Right hindlimb (tissue), 1 donor: Measurements from ENCODE around the gene NBR1.
"Not testable (repeated sequence)": the region's sequence is repeated elsewhere in the genome, so short reads cannot be mapped to it uniquely, and the experiment has no call there.

Experiments
- DNase-seq: peaks from one replicate; pipeline ENCODE4 v3.0.0-alpha.2; 2018

NBR1 gene

DNA sequence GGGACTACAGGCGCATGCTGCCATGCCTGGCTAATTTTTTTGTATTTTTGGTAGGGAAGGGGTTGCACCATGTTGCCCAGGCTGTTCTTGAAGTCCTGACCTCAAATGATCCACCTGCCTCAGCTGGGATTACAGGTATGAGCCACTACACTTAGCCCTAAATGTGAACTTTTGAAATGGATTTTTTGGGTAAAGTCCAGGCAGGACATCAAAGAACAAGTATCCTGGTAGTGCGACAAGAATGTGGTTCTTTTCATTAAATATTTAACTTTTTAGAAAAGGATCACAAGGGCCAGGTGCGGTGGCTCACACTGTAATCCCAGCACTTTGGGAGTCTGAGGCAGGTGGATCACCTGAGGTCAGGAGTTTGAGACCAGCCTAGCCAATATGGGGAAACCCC, 15.3 kb upstream of the NBR1 start:
- DNase-seq, result no peak

DNA sequence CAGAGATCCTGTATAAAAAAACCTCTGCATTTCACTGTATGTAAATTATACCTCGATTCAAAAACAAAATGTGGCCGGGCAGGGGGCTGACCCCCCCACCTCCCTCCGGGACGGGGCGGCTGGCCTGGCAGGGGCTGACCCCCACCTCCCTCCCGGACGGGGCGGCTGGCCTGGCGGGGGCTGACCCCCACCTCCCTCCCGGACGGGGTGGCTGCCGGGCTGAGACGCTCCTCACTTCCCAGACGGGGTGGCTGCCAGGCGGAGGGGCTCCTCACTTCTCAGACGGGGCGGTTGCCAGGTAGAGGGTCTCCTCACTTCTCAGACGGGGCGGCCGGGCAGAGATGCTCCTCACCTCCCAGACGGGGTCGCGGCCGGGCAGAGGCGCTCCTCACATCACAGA, 11.8 kb upstream of the NBR1 start:
- not testable (repeated sequence) for DNase-seq

DNA sequence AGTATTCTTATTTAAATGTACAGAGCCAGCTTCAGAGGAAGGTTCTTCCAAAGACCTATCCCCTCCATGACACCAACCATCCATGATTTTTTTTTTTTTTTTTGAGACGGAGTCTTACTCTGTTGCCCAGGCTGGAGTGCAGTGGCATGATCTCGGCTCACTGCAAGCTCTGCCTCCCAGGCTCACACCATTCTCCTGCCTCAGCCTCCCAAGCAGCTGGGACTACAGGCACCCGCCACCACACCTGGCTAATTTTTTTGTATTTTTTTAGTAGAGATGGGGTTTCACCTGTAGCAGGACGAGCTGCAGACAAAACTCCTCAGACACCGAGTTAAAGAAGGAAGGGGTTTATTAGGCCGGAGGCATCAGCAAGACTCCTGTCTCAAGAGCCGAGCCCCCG, 11.1 kb upstream of the NBR1 start:
- DNase-seq, result not testable (repeated sequence)

DNA sequence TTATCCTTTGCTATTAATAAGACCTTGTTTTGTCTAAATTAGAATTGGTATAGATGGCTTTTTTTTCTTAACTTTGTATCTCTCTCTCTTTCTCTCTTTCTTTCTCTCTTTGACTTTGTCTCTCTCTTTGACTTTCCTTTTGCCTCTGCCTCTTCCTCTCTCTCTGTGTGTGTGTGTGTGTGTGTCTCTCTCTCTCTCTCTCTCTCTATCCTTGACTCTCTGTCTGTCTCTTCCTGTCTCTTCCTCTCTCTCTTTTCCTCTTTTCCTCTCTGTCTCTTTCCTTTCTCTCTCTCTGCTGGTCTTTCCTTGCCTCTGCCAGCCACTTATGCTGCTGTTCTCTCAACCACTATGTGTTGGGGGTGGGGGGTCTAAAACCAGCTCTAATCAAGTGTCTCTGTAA, 5.0 kb upstream of the NBR1 start:
- not testable (repeated sequence) for DNase-seq

DNA sequence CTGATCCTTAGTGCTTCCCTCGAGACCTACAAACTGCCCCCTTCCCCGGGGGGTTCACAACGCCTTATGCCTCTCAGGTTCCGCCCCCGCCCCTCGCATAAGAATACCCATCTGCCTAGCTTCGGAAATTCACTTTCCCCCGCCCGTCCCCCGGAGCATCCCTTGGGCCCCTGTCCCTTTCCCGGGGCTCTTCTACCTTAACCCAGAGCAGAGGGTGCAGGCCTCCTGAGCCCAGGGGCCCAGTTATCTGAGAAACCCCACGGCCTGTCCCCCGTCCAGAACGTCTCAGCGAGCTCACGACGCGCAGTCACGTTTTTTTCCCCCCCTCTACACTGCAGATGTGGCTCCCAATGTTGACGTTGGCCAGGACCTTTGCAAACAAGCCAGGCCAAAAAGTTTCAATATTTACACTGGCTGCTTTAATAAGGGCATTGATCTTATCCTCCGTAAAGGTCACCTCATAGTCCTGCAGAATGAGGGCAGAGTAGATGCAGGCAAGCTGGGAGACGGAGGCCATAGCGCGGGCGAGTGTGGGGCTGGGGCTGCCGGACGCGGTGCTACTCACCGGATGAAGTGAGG, 1.4 kb upstream of the NBR1 start:
- DNase-seq, result no peak

DNA sequence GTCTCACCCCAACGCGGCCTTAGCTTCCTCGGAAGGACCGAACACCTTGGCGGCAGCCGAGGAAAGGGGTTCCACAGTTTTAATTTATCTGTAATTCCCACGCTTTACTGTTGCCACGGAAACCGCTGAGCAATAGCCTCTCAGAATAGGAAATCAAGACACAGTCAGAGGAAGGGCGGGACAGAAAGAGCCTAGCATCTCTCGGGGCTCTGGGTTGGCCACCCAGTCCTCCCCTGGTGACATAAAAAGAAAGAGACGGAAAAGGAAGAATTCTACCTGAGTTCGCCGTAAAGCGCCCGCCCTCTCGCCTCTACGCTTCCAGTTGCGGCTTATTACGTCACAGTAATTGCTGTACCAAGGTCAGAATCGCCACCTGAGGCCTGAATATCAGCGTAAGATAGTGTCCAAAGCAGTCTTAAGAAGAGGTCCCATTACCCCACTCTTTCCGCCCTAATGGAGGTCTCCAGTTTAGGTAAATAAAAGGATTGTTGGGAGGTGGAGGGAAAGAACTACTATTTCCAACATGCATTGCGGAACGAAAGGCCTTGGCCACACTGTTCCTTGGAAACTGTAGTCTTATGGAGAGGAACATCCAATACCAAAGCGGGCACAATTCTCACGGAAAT, 761 bp upstream of the NBR1 start:
- peak; percentile 92 for DNase-seq

DNA sequence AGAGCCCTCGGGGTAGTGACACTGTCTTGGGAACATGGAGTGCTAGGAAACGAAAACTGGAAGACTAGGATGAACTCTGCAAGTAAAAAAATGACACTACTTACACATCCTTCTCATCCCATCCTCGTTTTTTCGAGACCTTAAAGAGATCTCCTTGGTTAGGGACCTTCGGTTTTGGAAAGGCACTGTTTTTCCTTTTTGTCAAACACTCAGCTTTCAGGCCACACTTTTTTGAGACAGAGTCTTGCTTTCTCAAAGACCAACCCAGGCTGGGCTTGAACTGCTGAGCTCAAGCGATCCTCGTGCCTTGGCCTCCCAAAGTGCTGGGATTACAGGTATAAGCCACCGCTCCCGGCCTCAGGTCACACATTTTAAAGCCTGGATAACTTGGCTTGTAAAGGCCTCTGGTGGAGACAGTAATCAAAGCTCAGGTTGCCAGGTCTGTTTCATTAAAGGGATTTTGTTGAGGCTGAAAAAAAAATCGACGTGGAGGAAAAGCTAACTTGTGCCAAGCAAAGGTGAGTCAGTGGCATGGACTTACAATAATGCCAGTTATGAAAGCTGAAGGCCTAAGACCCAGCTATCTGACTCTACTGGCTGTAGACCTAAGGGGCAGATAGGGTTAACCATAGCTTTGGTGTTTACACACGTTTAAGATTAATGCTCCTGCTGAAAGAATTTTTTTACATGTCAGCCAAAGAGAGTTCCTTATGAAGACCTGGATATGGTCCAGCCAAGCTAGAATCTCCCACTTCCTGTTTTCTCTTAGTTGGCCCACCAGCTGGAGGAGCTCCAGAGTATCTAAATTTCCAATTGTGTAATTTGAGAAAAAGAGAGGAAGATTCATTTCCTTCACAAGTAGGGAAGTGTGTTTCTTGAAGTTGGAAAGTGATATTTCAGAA, 823 bp downstream of the NBR1 start:
- peak; percentile 48 for DNase-seq

DNA sequence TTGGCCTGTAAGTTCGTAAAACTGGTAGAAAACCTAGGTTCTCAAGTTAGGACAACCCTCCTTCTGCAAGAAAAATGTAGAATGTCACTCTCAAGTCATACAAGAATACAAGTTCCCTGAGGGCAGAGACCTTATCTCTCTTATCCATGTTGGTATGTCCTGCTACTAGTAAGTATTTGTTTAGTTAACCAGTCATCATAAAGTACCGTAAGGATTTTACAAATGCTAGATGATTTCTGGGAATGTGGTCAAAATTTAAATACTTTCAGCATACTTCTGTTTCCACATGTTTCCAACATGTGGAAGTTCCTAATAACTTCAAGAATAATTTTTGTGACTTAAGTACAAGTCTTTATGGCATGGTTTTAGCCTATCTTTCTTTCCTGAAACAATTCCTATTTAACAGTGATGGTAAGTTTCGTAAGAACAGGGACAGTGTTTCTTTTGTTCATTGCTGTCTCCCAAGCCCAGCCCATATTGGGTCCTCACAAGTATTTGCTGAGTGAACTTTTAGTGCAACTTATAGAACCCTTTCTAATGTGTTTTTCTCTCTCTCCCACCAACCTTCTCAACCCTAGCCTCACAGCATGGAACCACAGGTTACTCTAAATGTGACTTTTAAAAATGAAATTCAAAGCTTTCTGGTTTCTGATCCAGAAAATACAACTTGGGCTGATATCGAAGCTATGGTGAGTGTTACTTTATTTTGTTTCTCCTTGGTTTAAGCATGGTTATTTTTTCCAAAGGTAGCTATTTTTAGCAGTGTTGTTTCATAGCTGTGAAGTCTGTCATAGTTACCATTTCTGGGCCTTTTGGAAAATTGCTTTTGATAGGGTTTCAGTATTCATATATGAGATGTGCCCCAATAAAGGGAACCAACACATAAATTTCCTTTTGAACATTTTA, 4.5 kb downstream of the NBR1 start:
- no peak for DNase-seq

DNA sequence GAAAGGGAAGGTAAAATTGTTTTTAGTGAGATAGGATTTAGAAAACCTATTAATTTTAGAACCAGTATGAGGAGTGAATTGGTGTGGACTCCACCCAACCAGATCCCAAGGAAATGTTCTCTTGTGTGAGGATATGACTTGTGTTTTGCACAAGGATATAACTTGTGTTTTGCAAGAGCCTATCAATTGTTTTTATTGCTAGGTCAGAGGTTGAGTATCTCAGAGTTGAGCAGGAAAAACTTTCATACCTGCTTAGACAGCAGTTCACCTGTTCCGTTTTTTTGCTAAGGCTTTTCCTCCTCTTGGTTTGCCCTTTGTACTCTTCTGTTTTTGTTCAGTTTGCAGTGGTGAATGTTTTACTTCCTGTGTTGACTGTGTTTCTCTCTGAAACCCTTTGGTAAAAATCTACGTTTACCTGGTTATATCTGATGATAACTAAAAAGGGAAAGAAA, 5.1 kb downstream of the NBR1 start:
- DNase-seq, result no peak

DNA sequence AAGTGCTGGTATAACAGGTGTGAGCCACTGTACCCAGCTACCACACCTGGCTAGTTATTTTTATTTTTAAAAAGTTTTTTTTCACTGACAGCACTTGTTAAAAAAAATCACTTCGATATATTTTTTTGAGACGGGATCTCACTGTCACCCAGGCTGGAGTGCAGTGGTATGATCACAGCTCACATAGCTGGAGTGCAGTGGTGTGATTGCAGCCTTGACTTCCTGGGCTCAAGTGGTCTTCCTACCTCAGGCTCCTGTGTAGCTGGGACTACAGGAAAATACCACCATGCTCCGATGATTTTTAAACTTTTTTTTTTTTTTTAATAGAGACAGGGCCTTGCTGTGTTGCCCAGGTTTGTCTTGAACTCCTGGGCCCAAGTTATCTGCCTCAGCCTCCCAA, 12.9 kb downstream of the NBR1 start:
- no peak for DNase-seq

DNA sequence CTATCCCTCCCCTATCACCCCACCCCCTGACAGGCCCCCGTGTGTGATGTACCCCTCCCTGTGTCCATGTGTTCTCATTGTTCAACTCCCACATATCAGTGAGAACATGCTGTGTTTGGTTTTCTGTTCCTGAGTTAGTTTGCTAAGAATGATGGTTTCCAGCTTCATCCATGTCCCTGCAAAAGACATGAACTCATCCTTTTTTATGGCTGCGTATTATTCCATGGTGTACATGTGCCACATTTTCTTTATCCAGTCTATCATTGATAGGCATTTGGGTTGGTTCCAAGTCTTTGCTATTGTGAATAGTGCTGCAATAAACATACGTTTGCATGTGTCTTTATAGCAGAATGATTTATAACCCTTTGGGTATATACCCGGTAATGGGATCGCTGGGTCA, 15.6 kb downstream of the NBR1 start:
- DNase-seq, result not testable (repeated sequence)

DNA sequence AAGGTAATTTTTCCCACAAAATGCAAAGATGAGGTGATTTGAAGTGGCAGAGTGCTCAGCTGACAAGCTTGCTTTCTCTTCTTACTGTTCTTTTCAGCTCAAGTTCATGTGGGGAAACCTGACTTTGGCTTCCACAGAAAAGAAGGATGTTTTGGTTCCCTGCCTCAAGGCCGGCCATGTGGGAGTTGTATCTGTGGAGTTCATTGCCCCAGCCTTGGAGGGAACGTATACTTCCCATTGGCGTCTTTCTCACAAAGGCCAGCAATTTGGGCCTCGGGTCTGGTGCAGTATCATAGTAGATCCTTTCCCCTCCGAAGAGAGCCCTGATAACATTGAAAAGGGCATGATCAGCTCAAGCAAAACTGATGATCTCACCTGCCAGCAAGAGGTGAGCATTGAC, 22.2 kb downstream of the NBR1 start:
- no peak for DNase-seq

DNA sequence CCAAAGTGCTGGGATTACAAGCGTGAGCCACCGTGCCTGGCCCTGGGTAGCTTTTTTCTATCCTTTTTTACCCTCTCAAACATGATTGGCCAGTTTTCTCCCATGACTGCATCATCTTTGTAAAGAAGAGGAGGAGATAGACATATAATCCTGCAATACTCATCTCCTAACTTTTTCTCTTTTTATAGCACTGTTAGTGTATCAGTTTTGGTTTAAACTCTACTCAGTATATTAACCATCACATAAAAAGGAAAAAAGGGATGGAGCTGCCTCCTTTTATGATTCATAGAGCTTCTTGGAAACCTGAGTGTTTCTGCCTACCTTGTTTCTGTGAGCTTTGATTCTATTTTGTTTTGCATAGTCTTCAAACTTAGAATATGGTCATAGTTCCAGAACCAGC, 28.6 kb downstream of the NBR1 start:
- DNase-seq, result no peak

DNA sequence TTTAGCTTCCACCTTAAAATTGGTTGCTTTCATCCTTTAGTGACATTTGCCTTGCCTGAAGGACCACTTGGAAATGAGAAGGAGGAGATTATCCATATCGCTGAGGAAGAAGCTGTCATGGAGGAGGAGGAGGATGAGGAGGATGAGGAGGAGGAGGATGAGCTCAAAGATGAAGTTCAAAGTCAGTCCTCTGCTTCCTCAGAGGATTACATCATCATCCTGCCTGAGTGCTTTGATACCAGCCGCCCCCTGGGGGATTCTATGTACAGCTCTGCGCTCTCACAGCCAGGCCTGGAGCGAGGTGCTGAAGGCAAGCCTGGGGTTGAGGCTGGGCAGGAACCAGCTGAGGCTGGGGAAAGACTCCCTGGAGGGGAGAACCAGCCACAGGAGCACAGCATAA, 29.1 kb downstream of the NBR1 start:
- no peak for DNase-seq

DNA sequence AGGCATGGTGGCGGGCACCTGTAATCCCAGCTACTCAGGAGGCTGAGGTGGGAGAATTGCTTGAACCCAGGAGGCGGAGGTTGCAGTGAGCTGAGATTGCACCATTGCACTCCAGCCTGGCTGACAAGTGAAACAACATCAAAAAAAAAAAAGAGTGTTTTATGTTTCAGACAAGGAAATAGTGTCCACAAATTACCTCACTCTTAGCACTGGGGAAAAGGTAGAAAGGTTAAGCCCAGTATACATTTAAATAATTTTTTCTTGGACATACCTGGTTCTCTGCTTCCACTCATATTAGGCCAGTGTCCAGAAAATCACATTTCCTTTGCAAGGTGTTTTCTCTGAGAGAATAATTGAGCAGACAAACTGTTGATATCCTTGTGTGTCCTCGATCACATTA, 32.0 kb downstream of the NBR1 start:
- DNase-seq, result not testable (repeated sequence)

DNA sequence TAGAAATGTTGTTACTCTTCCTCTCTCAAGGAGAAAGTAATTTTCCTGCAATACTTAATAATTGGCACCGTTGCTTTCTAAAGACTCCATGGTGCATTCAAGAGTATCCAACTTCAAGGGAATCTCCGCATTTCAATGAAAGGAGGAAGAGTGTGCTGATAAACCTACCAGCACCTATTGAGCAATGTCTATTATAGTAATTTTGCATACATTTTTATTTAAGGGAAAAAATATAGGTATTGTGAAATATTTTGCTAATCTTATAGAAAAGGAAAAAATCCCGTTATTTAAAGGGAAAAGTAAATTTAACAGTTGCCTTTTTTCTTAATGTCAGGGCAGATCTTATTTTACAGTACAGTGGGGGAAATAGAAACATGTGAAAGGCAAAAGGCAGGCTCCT, 39.6 kb downstream of the NBR1 start:
- DNase-seq, result no peak

DNA sequence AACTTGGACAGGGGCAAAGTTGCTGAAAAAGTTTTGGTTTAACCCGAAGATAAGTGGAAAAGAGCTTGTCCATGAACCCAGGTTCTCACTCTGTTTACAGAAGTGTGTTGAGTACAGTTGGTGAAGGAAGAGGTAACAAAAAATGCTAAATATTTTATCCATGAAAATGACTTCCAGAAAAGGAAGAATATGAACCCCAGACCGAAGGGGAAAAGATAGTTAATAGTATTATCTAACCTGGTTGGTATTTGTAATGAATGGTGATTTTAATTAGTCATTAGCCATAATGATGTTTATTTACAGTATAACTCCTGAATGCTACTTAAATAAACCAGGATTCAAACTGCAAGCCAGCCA, 40.1 kb downstream of the NBR1 start:
- DNase-seq, result no peak

DNA sequence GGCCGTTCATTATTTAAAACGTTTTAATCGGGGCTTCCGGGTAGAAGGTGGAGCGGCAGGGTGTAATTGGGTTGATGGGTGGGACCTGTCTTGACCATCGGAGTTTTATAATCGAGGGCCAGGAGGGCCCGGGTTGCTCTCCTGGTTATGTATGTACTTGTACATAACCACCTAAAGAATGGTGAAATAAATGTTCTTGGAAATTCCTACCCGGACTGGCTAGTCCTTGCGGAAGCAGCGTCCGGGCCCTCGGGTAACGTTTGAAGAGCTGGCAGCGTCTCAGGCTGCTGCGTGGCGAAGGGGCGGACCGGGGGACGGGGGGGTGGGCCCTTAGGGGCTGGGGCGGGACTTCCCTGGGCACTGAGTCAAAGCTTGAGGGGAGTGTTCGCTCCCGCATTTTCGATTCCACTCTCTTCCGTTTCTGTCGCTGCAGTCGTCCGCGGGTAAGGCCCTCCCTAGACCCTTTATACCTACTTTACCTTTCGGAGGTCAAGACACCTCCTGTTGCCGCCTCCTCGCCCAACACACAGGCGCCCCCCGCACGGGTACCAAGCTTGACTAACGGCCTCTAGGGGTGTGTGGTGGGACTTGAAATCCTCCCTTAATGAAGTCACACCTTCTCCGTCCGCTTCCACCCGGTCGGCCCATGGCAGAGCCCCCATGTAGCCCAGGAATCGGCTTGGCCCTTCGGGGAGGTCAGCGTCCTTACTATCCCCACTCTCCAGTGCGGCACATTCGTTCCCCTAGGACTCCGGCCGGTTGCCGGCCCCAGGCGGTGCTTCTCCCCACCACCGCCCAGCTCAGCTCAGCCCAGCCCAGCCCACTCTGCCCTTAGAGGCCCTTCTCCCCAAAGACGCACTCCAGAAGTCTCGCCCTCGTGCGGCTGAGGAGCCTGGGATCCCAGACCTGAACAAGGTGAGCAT, 40.7 kb downstream of the NBR1 start, which contains the start of gene TMEM106A:
Gene TMEM106A, plus strand, starts transcription at position 396 of the 923 bp plus-strand sequence. CDS start 1,167 bp downstream, outside the sequence.
- peak; percentile 91 for DNase-seq

DNA sequence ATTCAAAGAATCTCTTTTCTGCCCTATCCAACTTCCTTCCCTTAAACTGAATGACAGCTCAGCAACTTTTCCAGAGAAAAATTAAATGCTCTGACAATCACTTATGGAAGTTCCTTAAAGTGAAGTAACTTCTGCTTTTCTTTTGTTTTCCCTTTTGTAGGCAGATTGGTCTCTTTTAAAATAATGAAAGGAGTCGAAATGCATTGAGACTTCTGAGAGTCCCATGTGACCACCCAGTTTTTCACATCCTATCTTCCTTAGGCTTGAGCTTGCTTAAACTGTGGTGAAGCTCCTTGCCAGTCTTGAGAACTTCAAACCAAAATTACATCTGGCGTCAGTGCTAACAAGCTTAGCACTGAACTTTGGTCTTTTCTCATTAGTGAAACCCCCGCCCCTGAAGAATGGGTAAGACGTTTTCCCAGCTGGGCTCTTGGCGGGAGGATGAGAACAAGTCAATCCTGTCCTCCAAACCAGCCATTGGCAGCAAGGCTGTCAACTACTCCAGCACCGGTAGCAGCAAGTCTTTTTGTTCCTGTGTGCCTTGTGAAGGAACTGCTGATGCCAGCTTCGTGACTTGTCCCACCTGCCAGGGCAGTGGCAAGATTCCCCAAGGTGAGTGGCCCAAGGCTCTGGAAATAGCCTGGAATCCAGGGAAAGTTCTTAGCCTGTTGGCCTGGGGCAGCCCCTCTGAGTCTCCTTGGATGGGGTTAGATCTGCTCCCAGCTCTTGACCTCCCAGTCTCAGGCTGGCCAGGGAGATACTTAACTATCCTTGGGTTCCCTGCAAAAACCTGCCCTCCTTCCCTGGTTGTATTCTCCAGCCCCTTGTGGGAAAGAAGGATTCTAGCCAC, 41.9 kb downstream of the NBR1 start:
- no peak for DNase-seq

DNA sequence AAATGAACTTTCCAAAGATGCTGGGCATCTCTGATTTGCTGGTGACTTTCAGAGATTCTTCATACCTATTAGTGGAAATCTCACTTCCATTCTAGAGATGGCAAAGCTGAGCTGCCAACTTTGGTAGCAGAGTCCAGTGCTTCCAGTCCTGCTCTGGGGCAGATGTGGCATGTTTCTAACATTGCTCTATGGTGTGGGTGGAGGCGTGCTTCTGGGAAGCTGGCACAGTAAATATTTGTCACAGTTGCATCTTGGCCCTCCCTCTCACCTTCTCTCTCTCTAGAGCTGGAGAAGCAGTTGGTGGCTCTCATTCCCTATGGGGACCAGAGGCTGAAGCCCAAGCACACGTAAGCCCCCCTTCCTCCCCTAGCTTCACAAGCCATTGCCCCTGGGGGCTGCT, 42.5 kb downstream of the NBR1 start:
- DNase-seq, result no peak

DNA sequence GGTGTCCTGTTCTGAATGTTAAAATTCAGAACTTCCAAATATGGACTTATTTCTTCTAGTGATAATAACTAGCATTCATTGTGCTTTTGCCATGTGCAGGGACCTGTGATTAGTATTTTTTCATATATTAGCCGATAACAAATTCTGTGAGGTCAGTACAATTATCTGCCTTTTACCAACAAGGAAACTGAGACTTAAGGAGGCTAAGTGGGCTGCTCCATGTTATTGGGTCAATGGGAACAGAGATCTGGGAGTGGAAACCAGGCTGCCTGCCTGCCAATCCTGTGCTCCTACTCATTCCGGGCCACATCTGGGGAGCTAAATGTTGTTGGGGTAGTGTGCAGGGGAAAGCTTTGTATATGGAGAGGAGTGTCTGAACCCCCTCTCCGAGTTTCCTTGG, 44.3 kb downstream of the NBR1 start:
- no peak for DNase-seq
